Measurements from ENCODE around the gene IL12RB2. TPM values are rescaled to one million over a fixed set of nuclear protein-coding genes. Genes with fewer than 3 reads are reported as not detected.
"Not testable (repeated sequence)": the region's sequence is repeated elsewhere in the genome, so short reads cannot be mapped to it uniquely, and the experiment has no call there.

Gene IL12RB2
- total RNA-seq, 1 experiment from 2014 or later, result not detected

DNA sequence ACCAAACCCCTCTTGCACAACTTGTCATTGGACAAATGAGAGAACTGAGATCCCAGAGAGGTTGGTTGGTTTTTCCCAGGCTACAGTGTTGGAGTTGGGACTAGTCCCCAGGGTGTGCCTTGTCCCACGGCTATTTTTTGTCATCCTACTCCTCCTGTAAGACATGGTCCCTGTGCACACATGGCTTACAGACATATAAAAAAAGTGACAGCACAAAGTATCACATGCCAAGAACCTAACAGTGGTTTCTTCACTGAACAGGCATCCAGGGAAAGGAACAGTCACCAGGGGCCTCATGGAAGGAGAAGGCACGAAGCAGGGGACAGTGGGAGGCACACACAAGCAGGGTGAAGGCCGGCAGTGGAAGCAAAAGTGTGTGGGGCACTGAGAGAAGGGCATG lies 86.1 kb downstream of the IL12RB2 start:
- Histone ChIP-seq H2AFZ (ENCODE audit: low read length) (no peak overlapping the region), H3K4me3 (ENCODE audit: low read length) (no peak overlapping the region), H3K9me2 (replicated peaks; ENCODE audit: low read length) (no peaks in the 10 kb centered on the region), H3K9me3 (ENCODE audit: low read length) (no peaks in the 10 kb centered on the region), H3K4me1 (ENCODE audit: insufficient read depth, low read length) (no peaks in the 10 kb centered on the region), H3K27me3 (ENCODE audit: low read length) (no peaks in the 10 kb centered on the region), H3K36me3 (ENCODE audit: low read depth, low read length) (peaks cover 14% of the 10 kb centered on the region; the same call in 1 of the 2 replicates), H4K20me1 (ENCODE audit: low read length) (no peaks in the 10 kb centered on the region), H3K27ac (ENCODE audit: low read length) (no peak overlapping the region), H3F3A (ENCODE audit: low read length, unreplicated experiment) (no peaks in the 10 kb centered on the region), H3K9ac (ENCODE audit: low read length) (no peak overlapping the region), H3K4me2 (ENCODE audit: low read length) (no peak overlapping the region), H3K79me2 (ENCODE audit: low read length) (no peaks in the 10 kb centered on the region)
- CTCF ChIA-PET, result no interaction called here
- intact Hi-C loops (cut with micrococcal nuclease), result no loop called here
- POLR2A ChIA-PET (ENCODE audit: unreplicated experiment), result no interaction called here
- DNase-seq (no peak), ATAC-seq (no peak)
- TF ChIP-seq EZH2phosphoT487 (IDR thresholded peaks at IDR 0.05; ENCODE audit: borderline replicate concordance, low read length) (no peak), EZH2 (IDR thresholded peaks at IDR 0.05; ENCODE audit: low read length, unreplicated experiment) (no peak)
- TF ChIP-seq, protein P1, sequence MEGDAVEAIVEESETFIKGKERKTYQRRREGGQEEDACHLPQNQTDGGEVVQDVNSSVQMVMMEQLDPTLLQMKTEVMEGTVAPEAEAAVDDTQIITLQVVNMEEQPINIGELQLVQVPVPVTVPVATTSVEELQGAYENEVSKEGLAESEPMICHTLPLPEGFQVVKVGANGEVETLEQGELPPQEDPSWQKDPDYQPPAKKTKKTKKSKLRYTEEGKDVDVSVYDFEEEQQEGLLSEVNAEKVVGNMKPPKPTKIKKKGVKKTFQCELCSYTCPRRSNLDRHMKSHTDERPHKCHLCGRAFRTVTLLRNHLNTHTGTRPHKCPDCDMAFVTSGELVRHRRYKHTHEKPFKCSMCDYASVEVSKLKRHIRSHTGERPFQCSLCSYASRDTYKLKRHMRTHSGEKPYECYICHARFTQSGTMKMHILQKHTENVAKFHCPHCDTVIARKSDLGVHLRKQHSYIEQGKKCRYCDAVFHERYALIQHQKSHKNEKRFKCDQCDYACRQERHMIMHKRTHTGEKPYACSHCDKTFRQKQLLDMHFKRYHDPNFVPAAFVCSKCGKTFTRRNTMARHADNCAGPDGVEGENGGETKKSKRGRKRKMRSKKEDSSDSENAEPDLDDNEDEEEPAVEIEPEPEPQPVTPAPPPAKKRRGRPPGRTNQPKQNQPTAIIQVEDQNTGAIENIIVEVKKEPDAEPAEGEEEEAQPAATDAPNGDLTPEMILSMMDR (conservative IDR thresholded peaks at IDR 0.05; ENCODE audit: low read depth, low read length), result no peak
- BruUV-seq (replicated peaks), result no TSS peak

DNA sequence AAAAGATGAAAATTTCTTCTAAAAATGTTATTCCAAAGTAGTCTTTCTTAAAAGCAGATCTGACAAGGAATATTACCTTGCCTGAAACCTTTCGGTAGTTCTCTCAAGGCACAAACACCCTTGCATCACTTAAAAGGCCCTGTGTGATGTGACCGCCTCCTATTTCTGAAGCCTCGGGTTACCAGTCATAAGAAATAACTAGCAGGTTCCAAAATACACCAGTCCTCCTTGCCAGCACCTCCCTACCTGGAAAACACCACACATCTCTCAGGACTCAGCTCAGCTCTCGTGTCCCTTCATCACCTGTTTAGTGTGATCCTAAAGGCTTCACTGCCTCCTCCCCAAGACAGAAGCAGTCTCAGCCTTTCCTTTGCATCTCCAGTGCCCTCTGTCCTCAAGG lies 86.9 kb downstream of the IL12RB2 start:
- Histone ChIP-seq H3K9me3 (ENCODE audit: low read length) (no peaks in the 10 kb centered on the region), H3K79me2 (ENCODE audit: low read length) (no peaks in the 10 kb centered on the region), H3K9me2 (replicated peaks; ENCODE audit: low read length) (no peaks in the 10 kb centered on the region), H3F3A (ENCODE audit: low read length, unreplicated experiment) (no peaks in the 10 kb centered on the region), H3K27me3 (ENCODE audit: low read length) (no peaks in the 10 kb centered on the region), H3K36me3 (ENCODE audit: low read depth, low read length) (peaks cover 8% of the 10 kb centered on the region; the same call in 1 of the 2 replicates), H3K4me2 (ENCODE audit: low read length) (no peak overlapping the region), H3K4me1 (ENCODE audit: insufficient read depth, low read length) (no peaks in the 10 kb centered on the region), H2AFZ (ENCODE audit: low read length) (no peak overlapping the region), H4K20me1 (ENCODE audit: low read length) (no peaks in the 10 kb centered on the region), H3K9ac (ENCODE audit: low read length) (no peak overlapping the region), H3K27ac (ENCODE audit: low read length) (no peak overlapping the region), H3K4me3 (ENCODE audit: low read length) (no peak overlapping the region)
- POLR2A ChIA-PET (ENCODE audit: unreplicated experiment), result no interaction called here
- ATAC-seq, result no peak
- no peak for TF ChIP-seq EZH2 (IDR thresholded peaks at IDR 0.05; ENCODE audit: low read length, unreplicated experiment)
- no peak for TF ChIP-seq EZH2phosphoT487 (IDR thresholded peaks at IDR 0.05; ENCODE audit: borderline replicate concordance, low read length)
- TF ChIP-seq, protein P1 (conservative IDR thresholded peaks at IDR 0.05; ENCODE audit: low read depth, low read length), result no peak
- intact Hi-C loops (cut with micrococcal nuclease), result no loop called here
- no peak for DNase-seq
- CTCF ChIA-PET, result no interaction called here
- BruUV-seq (replicated peaks), result no TSS peak

DNA sequence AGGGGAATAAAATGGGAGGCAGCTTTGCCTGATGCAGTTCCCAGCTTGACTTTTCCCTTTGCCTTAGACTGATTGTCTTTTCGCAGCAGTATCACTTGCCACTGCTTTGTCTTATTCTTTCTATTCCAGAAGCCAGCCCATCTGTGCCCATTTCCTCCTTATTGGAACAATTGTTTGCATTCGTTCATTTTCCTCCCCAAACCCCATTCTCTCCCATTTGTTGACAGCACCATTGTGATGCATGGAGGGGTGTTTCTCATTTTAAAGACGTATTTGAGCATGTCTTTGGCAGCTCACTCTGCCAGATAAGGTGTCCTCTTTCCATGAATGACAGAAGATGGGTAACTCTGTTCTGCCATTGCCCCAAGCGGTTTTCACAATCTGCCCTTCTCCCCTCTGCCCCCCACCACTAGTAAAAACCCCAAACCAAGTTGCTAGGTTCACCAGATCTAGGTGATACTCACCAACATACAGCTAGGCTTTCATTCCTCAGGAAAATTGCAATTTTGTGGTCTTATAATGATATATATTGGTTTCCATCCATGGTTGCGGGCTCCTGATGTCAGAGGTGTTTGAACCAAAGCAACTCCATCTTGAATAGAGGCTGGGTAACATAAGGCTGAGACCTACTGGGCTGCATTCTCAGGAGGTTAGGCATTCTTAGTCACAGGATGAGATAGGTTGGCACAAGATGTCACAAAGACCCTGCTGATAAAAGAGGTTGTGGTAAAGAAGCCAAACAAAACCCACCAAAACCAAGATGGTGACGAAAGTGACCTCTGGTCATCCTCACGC lies 91.7 kb downstream of the IL12RB2 start:
- H3K79me2 ChIP-seq (ENCODE audit: low read length), result no peaks in the 10 kb centered on the region
- no peaks in the 10 kb centered on the region for H4K20me1 ChIP-seq (ENCODE audit: low read length)
- ChIA-PET CTCF (no interaction called here), POLR2A (ENCODE audit: unreplicated experiment) (interaction anchor here (0.5 to 0.6 kb wide), 2 partner anchors 311 to 739 kb away, joined by 3 read pairs; no protein-coding TSS in a partner anchor)
- no peak overlapping the region for H2AFZ ChIP-seq (ENCODE audit: low read length)
- no peaks in the 10 kb centered on the region for H3K9me3 ChIP-seq (ENCODE audit: low read length)
- H3K4me2 ChIP-seq (ENCODE audit: low read length), result no peak overlapping the region
- no TSS peak for BruUV-seq (replicated peaks)
- no peaks in the 10 kb centered on the region; the same call in 1 of the 2 replicates for H3K36me3 ChIP-seq (ENCODE audit: low read depth, low read length)
- DNase-seq (no peak), ATAC-seq (no peak)
- no peaks in the 10 kb centered on the region for H3K27me3 ChIP-seq (ENCODE audit: low read length)
- no peak overlapping the region for H3K27ac ChIP-seq (ENCODE audit: low read length)
- intact Hi-C loops (cut with micrococcal nuclease), result no loop called here
- TF ChIP-seq EZH2 (IDR thresholded peaks at IDR 0.05; ENCODE audit: low read length, unreplicated experiment), result no peak
- no peak for TF ChIP-seq EZH2phosphoT487 (IDR thresholded peaks at IDR 0.05; ENCODE audit: borderline replicate concordance, low read length)
- TF ChIP-seq, protein P1 (conservative IDR thresholded peaks at IDR 0.05; ENCODE audit: low read depth, low read length), result no peak
- no peak overlapping the region for H3K9ac ChIP-seq (ENCODE audit: low read length)
- no peaks in the 10 kb centered on the region for H3K9me2 ChIP-seq (replicated peaks; ENCODE audit: low read length)
- no peaks in the 10 kb centered on the region for H3F3A ChIP-seq (ENCODE audit: low read length, unreplicated experiment)
- no peak overlapping the region for H3K4me3 ChIP-seq (ENCODE audit: low read length)
- peaks cover 11% of the 10 kb centered on the region for H3K4me1 ChIP-seq (ENCODE audit: insufficient read depth, low read length)

DNA sequence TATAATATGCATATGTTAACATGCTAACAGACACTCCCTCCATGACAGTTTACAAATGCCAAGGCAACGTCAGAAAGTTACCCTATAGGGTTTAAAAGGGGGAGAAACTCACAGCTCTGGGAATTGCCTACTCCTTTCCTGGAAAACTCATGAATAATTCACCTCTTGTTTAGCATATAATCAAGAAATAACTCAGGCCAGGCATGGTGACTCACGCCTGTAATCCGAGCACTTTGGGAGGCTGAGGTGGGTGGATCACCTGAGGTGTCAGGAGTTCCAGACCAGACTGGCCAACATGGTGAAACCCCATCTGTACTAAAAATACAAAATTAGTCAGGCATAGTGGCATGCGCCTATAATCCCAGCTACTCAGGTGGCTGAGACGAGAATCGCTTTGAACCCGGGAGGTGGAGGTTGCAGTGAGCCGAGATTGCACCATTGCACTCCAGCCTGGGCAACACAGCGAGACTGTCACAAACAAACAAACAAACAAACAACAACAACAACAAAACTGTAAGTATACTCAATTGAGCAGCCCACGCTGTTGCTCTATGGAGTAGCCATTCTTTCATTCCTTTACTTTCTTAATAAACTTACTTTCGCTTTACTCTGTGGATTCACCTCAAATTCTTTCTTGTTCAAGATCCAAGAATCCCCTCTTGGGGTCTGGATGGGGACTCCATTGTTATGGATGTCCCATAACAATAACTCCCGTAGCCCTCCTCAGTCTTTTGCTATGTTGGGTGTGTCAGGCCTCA lies 92.5 kb downstream of the IL12RB2 start:
- H3K4me2 ChIP-seq (ENCODE audit: low read length); H3K79me2 ChIP-seq (ENCODE audit: low read length); H3K9ac ChIP-seq (ENCODE audit: low read length); H3F3A ChIP-seq (ENCODE audit: low read length, unreplicated experiment); H3K27me3 ChIP-seq (ENCODE audit: low read length); H3K27ac ChIP-seq (ENCODE audit: low read length); H3K9me3 ChIP-seq (ENCODE audit: low read length); CTCF ChIA-PET; H3K36me3 ChIP-seq (ENCODE audit: low read depth, low read length); H3K4me3 ChIP-seq (ENCODE audit: low read length); H3K9me2 ChIP-seq (replicated peaks; ENCODE audit: low read length); BruUV-seq (replicated peaks); intact Hi-C loops (cut with micrococcal nuclease); H4K20me1 ChIP-seq (ENCODE audit: low read length); H2AFZ ChIP-seq (ENCODE audit: low read length): not testable (repeated sequence)
- ATAC-seq, result peak; percentile 46
- POLR2A ChIA-PET (ENCODE audit: unreplicated experiment), result interaction anchor here (0.6 kb wide), 1 partner anchor 310 kb away, joined by 3 read pairs; no protein-coding TSS in a partner anchor
- DNase-seq, result peak; percentile 76
- peaks cover 11% of the 10 kb centered on the region for H3K4me1 ChIP-seq (ENCODE audit: insufficient read depth, low read length)
